ENCODE measurements around the gene NUTM2F. TPM values are rescaled to one million over a fixed set of nuclear protein-coding genes. Genes with fewer than 3 reads are reported as not detected.
"Not testable (repeated sequence)": the region's sequence is repeated elsewhere in the genome, so short reads cannot be mapped to it uniquely, and the experiment has no call there.

The NUTM2F gene
- total RNA-seq, 1 donor from 2014 or later: not detected

- H2AFZ ChIP-seq (replicated peaks): no peak overlapping the region
- Mint-ChIP-seq H3K4me3 (no peak overlapping the region), H3K27ac (no peak overlapping the region), H3K27me3 (ENCODE audit: insufficient read depth, low read depth) (peaks cover 5% of the 10 kb centered on the region), H3K9me3 (peaks cover 11% of the 10 kb centered on the region), H3K4me1 (no peaks in the 10 kb centered on the region), H3K36me3 (peaks cover 40% of the 10 kb centered on the region)
- H3K4me2 ChIP-seq: no peak overlapping the region
- TF ChIP-seq CTCF (IDR thresholded peaks at IDR 0.05) (no peak), EZH2 (IDR thresholded peaks at IDR 0.05) (no peak), EZH2phosphoT487 (IDR thresholded peaks at IDR 0.05) (no peak)
- H3K27ac ChIP-seq: no peak overlapping the region
- no peaks in the 10 kb centered on the region for H3K9me3 ChIP-seq (ENCODE audit: low read depth)
- H4K20me1 ChIP-seq (ENCODE audit: low read depth): no peaks in the 10 kb centered on the region
- peaks cover under 1% of the 10 kb centered on the region for H3K79me2 ChIP-seq (ENCODE audit: low read depth)
- no peaks in the 10 kb centered on the region for H3K27me3 ChIP-seq
- no peak overlapping the region for H3K4me3 ChIP-seq
- H3K9ac ChIP-seq: no peak overlapping the region
- no peaks in the 10 kb centered on the region for H3F3A ChIP-seq (ENCODE audit: low read depth)
- no peaks in the 10 kb centered on the region for H3K36me3 ChIP-seq
- H3K4me1 ChIP-seq: no peaks in the 10 kb centered on the region
- DNase-seq (ENCODE audit: low spot score): no peak
These were observed 47.9 kb downstream of the NUTM2F start for GRCh38 chr9:94280409-94280989.

GRCh38 chr9:94277885-94278536, 50.4 kb downstream of the NUTM2F start:
- H3K9me3 ChIP-seq (ENCODE audit: low read depth): no peaks in the 10 kb centered on the region
- H3K4me2 ChIP-seq: no peak overlapping the region
- H3K36me3 ChIP-seq: no peaks in the 10 kb centered on the region
- H4K20me1 ChIP-seq (ENCODE audit: low read depth): no peaks in the 10 kb centered on the region
- Mint-ChIP-seq H3K9me3 (peaks cover 23% of the 10 kb centered on the region), H3K4me3 (no peak overlapping the region), H3K27ac (no peak overlapping the region), H3K36me3 (peaks cover 47% of the 10 kb centered on the region), H3K4me1 (no peaks in the 10 kb centered on the region), H3K27me3 (ENCODE audit: insufficient read depth, low read depth) (peaks cover 3% of the 10 kb centered on the region)
- no peak overlapping the region for H2AFZ ChIP-seq (replicated peaks)
- DNase-seq (ENCODE audit: low spot score): no peak
- H3K9ac ChIP-seq: no peak overlapping the region
- TF ChIP-seq EZH2 (IDR thresholded peaks at IDR 0.05) (no peak), CTCF (IDR thresholded peaks at IDR 0.05) (no peak), EZH2phosphoT487 (IDR thresholded peaks at IDR 0.05) (no peak)
- H3K27ac ChIP-seq: no peak overlapping the region
- H3K4me3 ChIP-seq: no peak overlapping the region
- peaks cover 20% of the 10 kb centered on the region for H3K79me2 ChIP-seq (ENCODE audit: low read depth)
- H3F3A ChIP-seq (ENCODE audit: low read depth): no peaks in the 10 kb centered on the region
- H3K4me1 ChIP-seq: no peaks in the 10 kb centered on the region
- H3K27me3 ChIP-seq: no peaks in the 10 kb centered on the region

GRCh38 chr9:94277029-94277428, 51.4 kb downstream of the NUTM2F start:
- H3K36me3 Mint-ChIP-seq: peaks cover 44% of the 10 kb centered on the region
- H3K4me2 ChIP-seq, H3K4me1 Mint-ChIP-seq: not testable (repeated sequence)

GRCh38 chr9:94270009-94270408, 58.4 kb downstream of the NUTM2F start:
- Histone ChIP-seq H3K79me2 (ENCODE audit: low read depth) (peaks cover 43% of the 10 kb centered on the region), H3K36me3 (peaks cover 4% of the 10 kb centered on the region), H3K4me1 (no peaks in the 10 kb centered on the region), H3K4me3 (no peak overlapping the region), H3K27me3 (no peaks in the 10 kb centered on the region), H2AFZ (replicated peaks) (no peak overlapping the region), H3K9me3 (ENCODE audit: low read depth) (peaks cover 21% of the 10 kb centered on the region), H3F3A (ENCODE audit: low read depth) (peaks cover 6% of the 10 kb centered on the region), H4K20me1 (ENCODE audit: low read depth) (no peaks in the 10 kb centered on the region), H3K9ac (no peak overlapping the region), H3K4me2 (no peak overlapping the region), H3K27ac (no peak overlapping the region)
- peaks cover 20% of the 10 kb centered on the region for H3K36me3 Mint-ChIP-seq
- TF ChIP-seq CTCF (IDR thresholded peaks at IDR 0.05) (no peak), EZH2phosphoT487 (IDR thresholded peaks at IDR 0.05) (no peak), EZH2 (IDR thresholded peaks at IDR 0.05) (no peak)
- H3K4me3 Mint-ChIP-seq: no peak overlapping the region
- no peaks in the 10 kb centered on the region for H3K27me3 Mint-ChIP-seq (ENCODE audit: insufficient read depth, low read depth)
- DNase-seq (ENCODE audit: low spot score): no peak
- H3K9me3 Mint-ChIP-seq: peaks cover 44% of the 10 kb centered on the region
- no peak overlapping the region for H3K27ac Mint-ChIP-seq
- no peaks in the 10 kb centered on the region for H3K4me1 Mint-ChIP-seq

More at GRCh38 chr9:94277029-94277428, 51.4 kb downstream of the NUTM2F start:
- H3K9me3 Mint-ChIP-seq: peaks cover 29% of the 10 kb centered on the region
- not testable (repeated sequence) for H3K27me3 Mint-ChIP-seq (ENCODE audit: insufficient read depth, low read depth); H3K4me3 ChIP-seq; DNase-seq (ENCODE audit: low spot score); H2AFZ ChIP-seq (replicated peaks); H3K36me3 ChIP-seq; H3K27ac ChIP-seq; H3K9me3 ChIP-seq (ENCODE audit: low read depth); H3K27ac Mint-ChIP-seq; H3F3A ChIP-seq (ENCODE audit: low read depth); H3K4me1 ChIP-seq; H4K20me1 ChIP-seq (ENCODE audit: low read depth); H3K4me3 Mint-ChIP-seq; H3K9ac ChIP-seq; H3K27me3 ChIP-seq
- peaks cover 26% of the 10 kb centered on the region for H3K79me2 ChIP-seq (ENCODE audit: low read depth)

Data from neural progenitor cell (in vitro differentiated cells).